ENCODE results near the gene KY. TPM values are rescaled to one million over a fixed set of nuclear protein-coding genes. Genes with fewer than 3 reads are reported as not detected.

Gene KY
- total and polyA plus RNA-seq, 2 donors (not counting 1 experiment from before 2014, with no cell fraction given), result not detected

DNA sequence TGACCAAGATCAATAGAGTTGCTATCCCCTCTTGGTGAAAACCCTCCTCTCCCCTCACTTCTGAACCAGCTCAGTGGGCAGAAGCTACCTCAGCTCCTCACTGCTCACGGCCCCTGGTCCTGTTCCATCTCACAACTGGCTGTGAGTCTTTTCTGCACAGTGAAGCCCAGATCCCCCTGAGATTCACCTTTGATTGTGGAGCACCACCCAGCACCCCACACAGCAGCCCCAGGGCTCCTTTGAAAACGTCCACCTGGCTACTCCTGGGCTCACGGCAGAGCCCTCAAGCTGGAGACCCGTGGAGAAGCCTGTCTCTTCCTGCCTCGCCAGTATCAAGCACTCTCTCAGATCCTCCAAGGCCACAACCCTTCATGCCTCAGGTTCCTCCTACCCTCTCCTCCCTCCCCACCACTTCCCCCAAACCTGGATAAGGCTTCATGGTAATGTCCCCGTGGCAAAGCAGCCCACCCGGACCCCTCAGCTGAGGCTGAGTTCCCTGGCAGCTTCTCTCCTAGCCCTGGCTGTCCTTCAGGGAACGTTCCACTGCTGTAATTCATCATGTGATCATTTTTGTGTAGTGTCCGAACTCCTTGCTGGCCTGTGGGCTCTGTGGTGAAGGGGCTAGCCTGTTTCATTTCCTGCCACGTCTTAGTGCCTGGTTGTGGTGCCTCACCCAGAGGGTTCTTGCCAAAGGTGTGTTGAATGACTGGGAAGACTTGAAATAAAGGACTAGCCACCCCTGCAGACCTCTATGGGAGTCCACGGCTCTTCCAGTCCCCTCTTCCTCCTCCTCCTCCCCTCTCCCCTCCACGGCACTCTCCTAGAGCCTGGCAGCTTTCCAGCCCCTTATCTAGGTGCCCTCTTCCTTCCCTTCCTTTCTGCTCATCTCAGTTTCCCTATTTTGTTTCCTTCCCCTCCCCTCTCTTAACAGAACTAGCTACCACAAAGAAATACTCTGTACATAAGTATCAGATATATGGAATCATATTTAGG lies 44.5 kb downstream of the KY start:
- CTCF ChIA-PET, result no interaction called here
- ATAC-seq (ENCODE audit: low read depth) (no peak), DNase-seq (no peak)

DNA sequence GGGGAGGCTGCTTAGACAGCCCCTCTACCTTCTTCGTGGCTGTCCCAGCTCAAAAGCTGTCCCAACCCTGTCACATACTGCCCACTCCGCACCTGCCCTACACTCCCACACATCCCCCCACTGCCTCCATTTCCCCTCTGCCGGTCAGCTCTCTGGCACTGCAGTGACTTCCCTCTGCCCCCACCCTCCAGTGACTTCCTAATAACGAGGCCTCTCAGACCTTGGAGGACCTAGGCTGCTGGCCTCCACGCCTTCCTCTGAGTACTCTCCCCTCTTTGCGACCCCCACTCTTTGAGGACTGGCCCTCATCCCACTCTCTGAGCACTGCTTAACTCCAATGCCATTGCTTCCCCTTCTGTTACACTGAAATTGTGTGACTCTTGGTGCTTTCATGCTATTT lies 45.3 kb downstream of the KY start:
- POLR2A ChIA-PET, result no interaction called here
- Histone ChIP-seq H3K79me2 (ENCODE audit: control insufficient read depth, insufficient read depth, low read length) (no peaks in the 10 kb centered on the region), H3K36me3 (replicated peaks in 1 of 2; ENCODE audit: control extremely low read depth in 1 of 2, control insufficient read depth in 1 of 2, extremely low read depth in 1 of 2, insufficient read depth in 2 of 2, low read length in 1 of 2) (no peaks in the 10 kb centered on the region), H3K9me3 (ENCODE audit: control extremely low read depth in 1 of 3, control insufficient read depth in 2 of 3, insufficient read depth in 1 of 3, low read length in 2 of 3) (no peaks in the 10 kb centered on the region), H3K4me3 (ENCODE audit: control extremely low read depth in 1 of 5, extremely low read depth in 1 of 5, insufficient read depth in 1 of 5, low read depth in 2 of 5, low read length in 4 of 5) (no peak overlapping the region), H3K4me2 (replicated peaks; ENCODE audit: low read depth, low read length, poor library complexity, severe bottlenecking) (no peak overlapping the region), H3K9ac (ENCODE audit: low read length) (no peak overlapping the region), H4K20me1 (ENCODE audit: control insufficient read depth, insufficient read depth, low read length, poor library complexity, severe bottlenecking) (no peaks in the 10 kb centered on the region), H3K4me1 (ENCODE audit: control insufficient read depth in 2 of 2, insufficient read depth in 2 of 2, low read length in 2 of 2) (peaks cover 6 to 7% of the 10 kb centered on the region in 2 donors), H3K27ac (ENCODE audit: low read length in 2 of 2) (no peak overlapping the region), H2AFZ (ENCODE audit: insufficient read depth, low read depth, low read length, poor library complexity, severe bottlenecking) (no peak overlapping the region), H3K27me3 (replicated peaks in 1 of 4; ENCODE audit: control extremely low read depth in 1 of 4, control insufficient read depth in 3 of 4, insufficient read depth in 4 of 4, low read length in 3 of 4) (peaks cover 0 to 6% (median 1%) of the 10 kb centered on the region in 4 experiments)
- Mint-ChIP-seq H3K4me3 (no peak overlapping the region), H3K27me3 (peaks cover 3% of the 10 kb centered on the region), H3K9me3 (ENCODE audit: insufficient read depth) (no peaks in the 10 kb centered on the region), H3K27ac (no peak overlapping the region), H3K4me1 (peaks cover 6% of the 10 kb centered on the region)
- WGBS (ENCODE audit: insufficient coverage), result 58% methylated on average over 6 of the region's 6 CpGs
- ATAC-seq (ENCODE audit: low read depth) (no peak), DNase-seq (no peak)
- CTCF ChIA-PET, result no interaction called here
- intact Hi-C loops (cut with micrococcal nuclease), result no loop called here
- no peak for TF ChIP-seq EZH2 (IDR thresholded peaks at IDR 0.05; ENCODE audit: borderline replicate concordance, insufficient read depth, low read depth, low read length, poor library complexity, severe bottlenecking)
- TF ChIP-seq, protein P1, sequence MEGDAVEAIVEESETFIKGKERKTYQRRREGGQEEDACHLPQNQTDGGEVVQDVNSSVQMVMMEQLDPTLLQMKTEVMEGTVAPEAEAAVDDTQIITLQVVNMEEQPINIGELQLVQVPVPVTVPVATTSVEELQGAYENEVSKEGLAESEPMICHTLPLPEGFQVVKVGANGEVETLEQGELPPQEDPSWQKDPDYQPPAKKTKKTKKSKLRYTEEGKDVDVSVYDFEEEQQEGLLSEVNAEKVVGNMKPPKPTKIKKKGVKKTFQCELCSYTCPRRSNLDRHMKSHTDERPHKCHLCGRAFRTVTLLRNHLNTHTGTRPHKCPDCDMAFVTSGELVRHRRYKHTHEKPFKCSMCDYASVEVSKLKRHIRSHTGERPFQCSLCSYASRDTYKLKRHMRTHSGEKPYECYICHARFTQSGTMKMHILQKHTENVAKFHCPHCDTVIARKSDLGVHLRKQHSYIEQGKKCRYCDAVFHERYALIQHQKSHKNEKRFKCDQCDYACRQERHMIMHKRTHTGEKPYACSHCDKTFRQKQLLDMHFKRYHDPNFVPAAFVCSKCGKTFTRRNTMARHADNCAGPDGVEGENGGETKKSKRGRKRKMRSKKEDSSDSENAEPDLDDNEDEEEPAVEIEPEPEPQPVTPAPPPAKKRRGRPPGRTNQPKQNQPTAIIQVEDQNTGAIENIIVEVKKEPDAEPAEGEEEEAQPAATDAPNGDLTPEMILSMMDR (IDR thresholded peaks at IDR 0.05), result no peak

More for the DNA sequence above, 44.5 kb downstream of the KY start:
- no peak overlapping the region for H3K27ac Mint-ChIP-seq
- no peak overlapping the region for H3K4me3 Mint-ChIP-seq
- 35% methylated on average over 10 of the region's 12 CpGs for WGBS (ENCODE audit: insufficient coverage)
- H3K9me3 Mint-ChIP-seq (ENCODE audit: insufficient read depth), result no peaks in the 10 kb centered on the region
- Histone ChIP-seq H3K9me3 (ENCODE audit: control extremely low read depth in 1 of 3, control insufficient read depth in 2 of 3, insufficient read depth in 1 of 3, low read length in 2 of 3) (no peaks in the 10 kb centered on the region), H3K27ac (ENCODE audit: low read length in 2 of 2) (no peak overlapping the region), H3K79me2 (ENCODE audit: control insufficient read depth, insufficient read depth, low read length) (no peaks in the 10 kb centered on the region), H3K27me3 (replicated peaks in 1 of 4; ENCODE audit: control extremely low read depth in 1 of 4, control insufficient read depth in 3 of 4, insufficient read depth in 4 of 4, low read length in 3 of 4) (peaks cover 0 to 4% (median 0%) of the 10 kb centered on the region in 4 experiments), H2AFZ (ENCODE audit: insufficient read depth, low read depth, low read length, poor library complexity, severe bottlenecking) (no peak overlapping the region), H3K9ac (ENCODE audit: low read length) (no peak overlapping the region), H3K4me3 (ENCODE audit: control extremely low read depth in 1 of 5, extremely low read depth in 1 of 5, insufficient read depth in 1 of 5, low read depth in 2 of 5, low read length in 4 of 5) (no peak overlapping the region), H3K36me3 (replicated peaks in 1 of 2; ENCODE audit: control extremely low read depth in 1 of 2, control insufficient read depth in 1 of 2, extremely low read depth in 1 of 2, insufficient read depth in 2 of 2, low read length in 1 of 2) (no peaks in the 10 kb centered on the region), H3K4me1 (ENCODE audit: control insufficient read depth in 2 of 2, insufficient read depth in 2 of 2, low read length in 2 of 2) (no peaks in the 10 kb centered on the region), H3K4me2 (replicated peaks; ENCODE audit: low read depth, low read length, poor library complexity, severe bottlenecking) (no peak overlapping the region), H4K20me1 (ENCODE audit: control insufficient read depth, insufficient read depth, low read length, poor library complexity, severe bottlenecking) (no peaks in the 10 kb centered on the region)
- intact Hi-C loops (cut with micrococcal nuclease), result no loop called here
- TF ChIP-seq, protein P1 (IDR thresholded peaks at IDR 0.05), result no peak
- no peak for TF ChIP-seq EZH2 (IDR thresholded peaks at IDR 0.05; ENCODE audit: borderline replicate concordance, insufficient read depth, low read depth, low read length, poor library complexity, severe bottlenecking)
- H3K27me3 Mint-ChIP-seq, result no peaks in the 10 kb centered on the region
- no peaks in the 10 kb centered on the region for H3K4me1 Mint-ChIP-seq
- POLR2A ChIA-PET, result no interaction called here

Data from B cell (primary cell).